Thyroid gland (tissue), 4 donors: Measurements from ENCODE around the gene MS4A12.

Experiments used
- CTCF ChIP-seq, 6 experiments: fragments of 200-600 bp in 3 of 6; fragments of 450-650 bp in 3 of 6; sonication (generic) in 3 of 6; IDR thresholded peaks; one replicate each; pipeline ENCODE4 v1.5.1; 2016 to 2019; ENCODE audit warnings: antibody characterized with exemption in 6 of 6, mild to moderate bottlenecking in 2 of 6, inconsistent platforms in 1 of 6, moderate library complexity in 1 of 6
- POLR2A ChIP-seq, 2 donors: fragments of 450-650 bp; IDR thresholded peaks; one replicate each; pipeline ENCODE4 v1.6.1; 2017; ENCODE audit warnings: antibody characterized with exemption in 2 of 2, mild to moderate bottlenecking in 2 of 2, moderate library complexity in 1 of 2

DNA sequence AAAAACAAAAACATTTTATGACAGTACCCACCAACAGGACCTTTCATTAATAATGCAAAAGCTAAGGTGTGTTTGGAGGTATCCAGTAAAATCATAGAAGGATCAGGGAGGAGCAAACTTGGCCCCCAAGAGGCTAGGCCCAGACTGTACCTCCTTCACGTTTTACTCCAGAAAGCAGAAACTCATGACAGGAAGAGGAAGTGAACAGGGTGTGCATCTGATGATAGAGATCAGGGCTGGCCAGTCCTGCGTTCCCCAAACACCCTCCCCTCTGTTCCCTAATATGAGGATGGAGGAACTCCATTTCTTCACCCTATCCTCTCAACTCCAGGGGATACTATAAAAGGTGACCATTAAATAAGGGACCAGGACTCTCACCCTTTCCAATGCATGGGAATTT, 10.2 kb upstream of the MS4A12 start:
- no peak for TF ChIP-seq CTCF (IDR thresholded peaks at IDR 0.05)
- no peak for TF ChIP-seq POLR2A (IDR thresholded peaks at IDR 0.05)
